Panc1 (cell line): ENCODE results near the gene DNAJC10. TPM values are rescaled to one million over a fixed set of nuclear protein-coding genes. Genes with fewer than 3 reads are reported as not detected.

Experiments used
- ATAC-seq: fragments of 200-7000 bp; cut with Tn5 transposase; 2 replicates; pipeline ENCODE4 v1.9.1; 2020; ENCODE audit warnings: mild to moderate bottlenecking, moderate library complexity
- BruUV-seq: library from RNA; stranded (reverse); fragments of 400-500 nt; replicated peaks from 2 replicates; lab custom pipeline; 2021; lab: Mats Ljungman, UMichigan
- CTCF ChIA-PET: fragments of 300-600 bp; sonication (Branson Sonifier 250); formaldehyde crosslinking; loops from one replicate; lab custom pipeline; 2022; ENCODE audit warnings: antibody characterized with exemption; lab: Charles Lee
- POLR2A ChIA-PET: fragments of 300-600 bp; sonication (Branson Sonifier 250); formaldehyde crosslinking; loops from one replicate; lab custom pipeline; 2022; ENCODE audit warnings: antibody characterized with exemption; lab: Charles Lee
- DNase-seq: peaks from one replicate; pipeline ENCODE4 v3.0.0-alpha.2; 2010; ENCODE audit warnings: low read depth, low spot score
- H3K27ac ChIP-seq: 2 replicates; pipeline ENCODE4 v1.5.1; 2011; ENCODE audit warnings: mild to moderate bottlenecking, low read length, inconsistent platforms
- H3K27me3 ChIP-seq: fragments of 200-500 bp; sonication (Bioruptor generic); 2 replicates; pipeline ENCODE4 v1.6.0; 2014; ENCODE audit warnings: low read length, inconsistent platforms; ENCODE audit not compliant: control insufficient read depth, insufficient read depth
- H3K36me3 ChIP-seq: fragments of 200-500 bp; sonication (Bioruptor generic); 2 replicates; pipeline ENCODE4 v1.5.1; 2014; ENCODE audit warnings: inconsistent platforms, mild to moderate bottlenecking, low read length, moderate library complexity; ENCODE audit not compliant: control insufficient read depth, insufficient read depth
- H3K4me1 ChIP-seq: 2 replicates; pipeline ENCODE4 v1.5.1; 2011; ENCODE audit warnings: inconsistent platforms, mild to moderate bottlenecking, low read length, moderate library complexity; ENCODE audit not compliant: control insufficient read depth, insufficient read depth
- H3K4me3 ChIP-seq, 2 experiments: 2 replicates each; pipeline ENCODE4 v1.5.1; 2011 to 2012; ENCODE audit warnings: low read depth in 2 of 2, low read length in 2 of 2, mild to moderate bottlenecking in 2 of 2, inconsistent platforms in 1 of 2, moderate library complexity in 1 of 2
- H3K9me3 ChIP-seq: fragments of 200-500 bp; sonication (Bioruptor generic); 2 replicates; pipeline ENCODE4 v1.5.1; 2014; ENCODE audit warnings: low read depth, mild to moderate bottlenecking, inconsistent platforms, low read length, moderate library complexity; ENCODE audit not compliant: control insufficient read depth, insufficient read depth
- CTCF ChIP-seq: fragments of 450-650 bp; IDR thresholded peaks from 2 replicates; pipeline ENCODE4 v1.5.1; 2017; ENCODE audit warnings: mild to moderate bottlenecking
- POLR2AphosphoS5 ChIP-seq: IDR thresholded peaks from 2 replicates; pipeline ENCODE4 v1.6.1; 2012; ENCODE audit warnings: mild to moderate bottlenecking, low read depth, low read length, moderate library complexity
- REST ChIP-seq, 2 experiments: IDR thresholded peaks; 2 replicates each; pipeline ENCODE4 v1.6.1; 2011 to 2012; ENCODE audit warnings: low read depth in 2 of 2, control low read depth in 1 of 2, low read length in 1 of 2, mild to moderate bottlenecking in 1 of 2, moderate library complexity in 1 of 2; ENCODE audit not compliant: insufficient read depth in 1 of 2
- SIN3A ChIP-seq: IDR thresholded peaks from 2 replicates; pipeline ENCODE4 v1.6.1; 2012; ENCODE audit warnings: low read depth, mild to moderate bottlenecking, low read length, moderate library complexity, borderline replicate concordance; ENCODE audit not compliant: insufficient read depth
- TCF7L2 ChIP-seq: IDR thresholded peaks from 2 replicates; pipeline ENCODE4 v1.6.1; 2011; ENCODE audit warnings: mild to moderate bottlenecking, low read depth, low read length, inconsistent platforms
- in situ Hi-C: cut with HindIII; loops from 2 replicates; pipeline ENCODE4 v1.10.0; 2016; ENCODE audit warnings: low sequenced_read_pairs, low pct_unique_long_range_greater_than_20kb
- intact Hi-C: fragments of 100-400 bp; cut with micrococcal nuclease; formaldehyde crosslinking; loops from one replicate; pipeline ENCODE4 v1.10.0; 2022; ENCODE audit not compliant: unreplicated experiment
- total RNA-seq: library from RNA; stranded (reverse); gene quantifications from one replicate; pipeline ENCODE4 v1.2.1, GENCODE V29; 2021; ENCODE audit not compliant: unreplicated experiment

The DNAJC10 gene
- total RNA-seq, 1 experiment from 2014 or later, result 122 TPM

GRCh38 chr2:182763311-182763912 lies 47.4 kb downstream of the DNAJC10 start:
- ATAC-seq (peak; percentile 76; the same call in 1 of the 2 replicates), DNase-seq (no peak)
- no peak for TF ChIP-seq TCF7L2
- TF ChIP-seq POLR2AphosphoS5, result no peak
- TF ChIP-seq CTCF, result peak; percentile 82
- TF ChIP-seq REST (IDR thresholded peaks at IDR 0.05; ENCODE audit: insufficient read depth in 1 of 2, low read depth in 2 of 2, low read length in 1 of 2), result no peak
- no peaks in the 10 kb centered on the region for H3K4me1 ChIP-seq
- intact Hi-C loops (loop anchor here (10.0 kb wide), 1 partner anchor 221 kb away; no protein-coding TSS in a partner anchor), in situ Hi-C loops (no loop called here)
- ChIA-PET CTCF (interaction anchor here (1.0 kb wide), 1 partner anchor 9 kb away, joined by 3 read pairs; no protein-coding TSS in a partner anchor), POLR2A (no interaction called here)
- peaks cover 18% of the 10 kb centered on the region for H3K36me3 ChIP-seq
- no peak overlapping the region for H3K27ac ChIP-seq
- no TSS peak for BruUV-seq
- H3K27me3 ChIP-seq, result no peaks in the 10 kb centered on the region
- no peaks in the 10 kb centered on the region for H3K9me3 ChIP-seq
- H3K4me3 ChIP-seq, result no peak overlapping the region

- DNase-seq (no peak), ATAC-seq (no peak)
- intact Hi-C loops, result loop anchor here (10.0 kb wide), 1 partner anchor 218 kb away; no protein-coding TSS in a partner anchor
- in situ Hi-C loops, result no loop called here
- no peak overlapping the region for H3K4me3 ChIP-seq
- no peak for TF ChIP-seq POLR2AphosphoS5
- TF ChIP-seq CTCF, result no peak
- TF ChIP-seq SIN3A, result no peak
- no peak for TF ChIP-seq TCF7L2
- no peaks in the 10 kb centered on the region for H3K4me1 ChIP-seq
- BruUV-seq, result no TSS peak
- H3K9me3 ChIP-seq, result no peaks in the 10 kb centered on the region
- H3K27ac ChIP-seq, result no peak overlapping the region
- ChIA-PET CTCF (no interaction called here), POLR2A (no interaction called here)
- peaks cover 10% of the 10 kb centered on the region for H3K36me3 ChIP-seq
- H3K27me3 ChIP-seq, result no peaks in the 10 kb centered on the region
Observed at GRCh38 chr2:182766626-182767025, 50.6 kb downstream of the DNAJC10 start.
